ENCODE measurements around the gene NCAPH2. TPM values are rescaled to one million over a fixed set of nuclear protein-coding genes. Genes with fewer than 3 reads are reported as not detected.

The NCAPH2 gene
- total and polyA plus RNA-seq, 3 donors from 2014 or later = 67.4 to 89.2 (median 88.5) TPM

DNA sequence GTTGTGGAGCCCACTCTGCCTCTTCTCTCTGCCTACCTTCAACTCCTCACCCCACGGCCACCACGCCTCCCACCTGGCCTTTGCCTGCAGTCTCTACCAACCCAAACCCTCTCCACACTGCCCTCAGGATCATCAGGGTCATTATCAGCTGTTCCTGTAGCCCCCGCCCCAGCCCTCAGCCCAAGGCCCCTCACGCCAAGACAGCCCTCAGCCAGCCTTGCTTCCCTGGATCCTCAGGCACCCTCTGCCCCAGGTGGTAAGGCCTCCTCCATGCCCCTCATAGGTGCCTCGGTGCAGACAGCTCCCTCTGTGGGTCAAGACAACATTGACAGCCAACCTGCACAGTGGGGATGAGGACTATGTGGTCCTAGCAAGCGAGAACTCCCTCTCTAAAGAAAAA, 34.9 kb upstream of the NCAPH2 start:
- no peak overlapping the region for H3K4me3 ChIP-seq
- H3K36me3 ChIP-seq (ENCODE audit: low read depth, missing control alignments) = no peaks in the 10 kb centered on the region
- H3K27me3 ChIP-seq = no peaks in the 10 kb centered on the region
- no peak overlapping the region for H3K27ac ChIP-seq
- peaks cover 19% of the 10 kb centered on the region for H3K4me1 ChIP-seq
- no peak for DNase-seq
- TF ChIP-seq, protein P1, sequence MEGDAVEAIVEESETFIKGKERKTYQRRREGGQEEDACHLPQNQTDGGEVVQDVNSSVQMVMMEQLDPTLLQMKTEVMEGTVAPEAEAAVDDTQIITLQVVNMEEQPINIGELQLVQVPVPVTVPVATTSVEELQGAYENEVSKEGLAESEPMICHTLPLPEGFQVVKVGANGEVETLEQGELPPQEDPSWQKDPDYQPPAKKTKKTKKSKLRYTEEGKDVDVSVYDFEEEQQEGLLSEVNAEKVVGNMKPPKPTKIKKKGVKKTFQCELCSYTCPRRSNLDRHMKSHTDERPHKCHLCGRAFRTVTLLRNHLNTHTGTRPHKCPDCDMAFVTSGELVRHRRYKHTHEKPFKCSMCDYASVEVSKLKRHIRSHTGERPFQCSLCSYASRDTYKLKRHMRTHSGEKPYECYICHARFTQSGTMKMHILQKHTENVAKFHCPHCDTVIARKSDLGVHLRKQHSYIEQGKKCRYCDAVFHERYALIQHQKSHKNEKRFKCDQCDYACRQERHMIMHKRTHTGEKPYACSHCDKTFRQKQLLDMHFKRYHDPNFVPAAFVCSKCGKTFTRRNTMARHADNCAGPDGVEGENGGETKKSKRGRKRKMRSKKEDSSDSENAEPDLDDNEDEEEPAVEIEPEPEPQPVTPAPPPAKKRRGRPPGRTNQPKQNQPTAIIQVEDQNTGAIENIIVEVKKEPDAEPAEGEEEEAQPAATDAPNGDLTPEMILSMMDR (IDR thresholded peaks at IDR 0.05) = no peak
- TF ChIP-seq POLR2A (IDR thresholded peaks at IDR 0.05) = no peak
- intact Hi-C loops (cut with DNase I; ENCODE audit: low total_unique reads) = no loop called here
- WGBS, 2 donors = 76 to 77% methylated on average over 6 of the region's 6 CpGs
- no peaks in the 10 kb centered on the region for H3K9me3 ChIP-seq

DNA sequence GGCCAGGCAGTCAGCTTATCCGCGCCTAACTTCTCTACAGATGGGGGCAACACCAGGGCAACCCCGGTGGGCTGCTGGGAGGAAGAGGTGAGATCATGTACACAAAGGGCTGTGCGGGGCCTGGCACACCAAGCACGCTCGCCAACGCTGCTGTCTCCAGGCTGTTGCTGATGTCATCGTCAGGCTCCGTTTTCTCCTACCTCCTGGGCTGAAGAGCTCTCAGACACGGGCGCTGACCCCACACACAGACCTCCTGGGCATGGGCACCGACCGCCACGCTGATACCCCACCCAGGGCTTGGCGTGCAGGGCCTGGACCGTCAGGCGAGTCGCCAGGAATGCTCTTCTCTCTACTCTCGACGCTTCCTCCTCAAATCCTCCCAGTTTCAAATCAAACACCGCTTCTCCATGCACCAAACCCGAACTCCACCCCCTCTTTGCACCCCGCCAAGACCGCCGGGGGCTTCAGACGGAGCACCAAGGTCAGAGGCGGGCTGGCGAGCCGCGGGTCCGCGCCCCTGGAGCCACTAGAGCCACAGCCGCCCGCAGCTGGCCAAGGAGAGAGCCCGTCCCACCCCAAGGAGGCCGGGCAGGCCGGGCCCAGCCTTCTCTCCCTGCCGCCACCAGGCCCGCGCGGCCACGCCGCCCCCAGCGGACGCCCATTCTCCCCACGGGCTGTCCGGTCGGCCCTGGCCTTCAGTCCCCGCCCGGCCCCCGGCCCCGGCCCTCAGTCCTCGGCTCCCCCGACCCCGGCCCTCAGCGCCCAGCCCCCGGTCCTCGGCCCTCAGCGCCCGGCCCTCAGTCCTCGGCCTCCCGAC, 34.0 kb upstream of the NCAPH2 start:
- peak overlapping the region; percentile 50 to 85 for H3K27ac ChIP-seq
- no peaks in the 10 kb centered on the region for H3K9me3 ChIP-seq
- 1 to 3% methylated on average over 23 to 55 of the region's 62 CpGs for WGBS, 2 donors
- H3K27me3 ChIP-seq = no peaks in the 10 kb centered on the region
- no peaks in the 10 kb centered on the region for H3K36me3 ChIP-seq (ENCODE audit: low read depth, missing control alignments)
- peak overlapping the region; percentile 85 to 91 for H3K4me3 ChIP-seq
- H3K4me1 ChIP-seq = peaks cover 19% of the 10 kb centered on the region
- TF ChIP-seq POLR2A (IDR thresholded peaks at IDR 0.05) = no peak
- TF ChIP-seq, protein P1 (IDR thresholded peaks at IDR 0.05) = no peak
- intact Hi-C loops (cut with DNase I; ENCODE audit: low total_unique reads) = no loop called here
- DNase-seq = peak; percentile 57

DNA sequence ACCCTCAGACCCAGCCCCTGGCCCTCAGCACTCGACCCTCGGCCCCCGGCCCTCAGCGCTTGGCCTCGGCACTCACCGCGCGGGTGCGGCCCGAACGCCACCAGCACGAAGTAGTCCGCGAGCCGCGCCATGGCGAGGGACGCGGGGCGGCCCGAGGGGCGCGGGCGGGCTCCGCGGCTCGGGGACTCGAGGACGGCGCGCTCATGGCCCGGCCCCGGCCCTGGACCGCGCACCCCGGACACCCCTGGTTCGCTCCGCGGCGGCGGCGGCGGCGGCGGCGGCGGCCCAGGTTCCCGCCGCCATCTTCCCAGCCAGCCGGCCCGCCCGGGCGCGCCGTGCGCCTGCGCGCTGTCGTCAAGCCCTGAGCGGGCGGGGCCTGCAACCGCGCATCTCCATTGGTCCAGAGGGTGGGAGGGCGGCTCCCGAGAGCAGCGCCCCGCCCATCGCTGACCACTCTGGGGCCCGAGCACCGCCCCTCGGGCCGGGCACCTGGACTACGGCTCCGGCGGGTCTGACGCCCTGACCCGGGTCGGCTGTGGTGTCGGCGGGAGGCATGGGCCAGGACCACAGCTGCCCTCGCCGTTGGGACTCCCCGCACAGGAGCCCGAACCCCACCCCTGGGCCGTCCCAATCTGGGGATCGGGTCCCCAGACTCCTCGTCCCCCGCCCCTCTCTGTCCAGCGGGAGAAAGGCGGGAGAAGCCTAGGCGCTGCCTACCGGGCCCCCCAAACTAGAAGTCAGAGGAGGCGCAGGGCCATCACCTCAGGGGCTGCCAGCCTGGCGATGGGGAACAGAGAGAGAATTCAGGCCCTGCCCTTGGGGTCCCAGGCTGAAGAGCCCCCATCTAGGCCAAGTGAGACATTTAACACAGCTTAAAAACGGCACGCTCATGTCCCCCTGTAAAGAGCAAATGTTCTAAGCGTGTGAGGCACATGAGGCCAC, 33.0 kb upstream of the NCAPH2 start, which contains the start of gene SBF1:
Gene SBF1 (minus strand): TSS at position 326 of the 942 bp plus-strand sequence. CDS start 195 bp downstream, at position 131.
- Histone ChIP-seq H3K36me3 (ENCODE audit: low read depth, missing control alignments) (no peaks in the 10 kb centered on the region), H3K9me3 (no peaks in the 10 kb centered on the region), H3K27me3 (no peaks in the 10 kb centered on the region), H3K27ac (peak within 1 kb of the TSS; percentile 55 to 85), H3K4me3 (peak within 1 kb of the TSS; percentile 85 to 91), H3K4me1 (peaks cover 14% of the 10 kb centered on the region)
- intact Hi-C loops (cut with DNase I; ENCODE audit: low total_unique reads) = no loop called here
- DNase-seq = peak; percentile 95
- TF ChIP-seq, protein P1 (IDR thresholded peaks at IDR 0.05) = peak in 1 of 3 experiments; percentile 7
- TF ChIP-seq POLR2A (IDR thresholded peaks at IDR 0.05) = no peak
- 1 to 2% methylated on average over 41 to 94 of the region's 97 CpGs for WGBS, 2 donors

DNA sequence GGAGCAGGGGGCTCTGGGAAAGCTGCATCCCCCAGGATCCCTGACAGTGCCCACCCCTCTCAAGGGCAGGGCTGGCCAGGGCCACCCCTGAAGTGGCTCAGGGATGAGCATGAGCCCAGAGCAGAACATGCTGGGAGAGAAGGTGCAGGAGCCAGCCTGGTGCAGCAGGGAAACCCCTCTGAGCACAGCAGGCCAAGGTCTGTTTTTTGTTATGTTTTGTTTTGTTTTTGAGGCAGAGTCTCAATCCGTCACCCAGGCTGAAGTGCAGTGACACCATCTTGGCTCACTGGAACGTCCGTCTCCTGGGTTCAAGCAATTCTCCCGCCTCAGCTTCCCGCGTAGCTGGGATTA, 32.4 kb upstream of the NCAPH2 start:
- DNase-seq = no peak
- Histone ChIP-seq H3K27ac (no peak overlapping the region), H3K36me3 (ENCODE audit: low read depth, missing control alignments) (no peaks in the 10 kb centered on the region), H3K4me1 (peaks cover 14% of the 10 kb centered on the region), H3K27me3 (no peaks in the 10 kb centered on the region), H3K9me3 (no peaks in the 10 kb centered on the region), H3K4me3 (no peak overlapping the region)
- WGBS, 2 donors = 85 to 93% methylated on average over 6 of the region's 6 CpGs
- no peak for TF ChIP-seq POLR2A (IDR thresholded peaks at IDR 0.05)
- TF ChIP-seq, protein P1 (IDR thresholded peaks at IDR 0.05) = no peak
- intact Hi-C loops (cut with DNase I; ENCODE audit: low total_unique reads) = no loop called here
